M059J (cell line): ENCODE results near the gene SLC37A1. TPM values are rescaled to one million over a fixed set of nuclear protein-coding genes. Genes with fewer than 3 reads are reported as not detected.

Experiments
- DNase-seq: peaks from one replicate; pipeline ENCODE4 v3.0.0-alpha.2; 2012; ENCODE audit warnings: low read depth
- total RNA-seq: library from RNA; depleted of rRNA; stranded (reverse); fragments of >200 nt; shearing (Covaris generic); gene quantifications from 2 replicates; pipeline ENCODE4 v1.2.3, GENCODE V29; 2014

Gene SLC37A1
- total RNA-seq, 1 experiment from 2014 or later = 1.7 TPM

- DNase-seq = peak; percentile 7
Observed at GRCh38 chr21:42574234-42575027, 60.8 kb downstream of the SLC37A1 start.

DNA sequence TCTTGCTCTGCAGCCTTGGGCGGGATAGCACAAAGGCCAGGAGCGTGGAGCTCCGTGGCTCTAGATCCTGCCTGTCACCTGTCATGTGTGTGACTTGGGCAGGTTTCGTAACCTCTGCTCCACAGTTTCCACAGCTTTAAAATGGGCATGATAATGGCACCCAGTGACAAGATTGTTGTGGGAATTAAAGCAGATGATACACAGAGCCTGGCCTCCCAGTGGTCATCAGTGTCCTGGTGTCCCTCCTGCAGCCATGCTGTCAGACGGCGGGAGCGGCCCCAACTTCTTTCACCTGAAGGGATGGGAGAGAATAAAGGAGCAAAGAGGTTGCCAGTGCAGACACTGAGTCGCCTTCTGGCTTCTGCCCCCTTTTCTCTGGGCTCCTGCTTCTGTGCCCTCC, 61.5 kb downstream of the SLC37A1 start:
- DNase-seq = no peak

GRCh38 chr21:42576639-42577038, 63.0 kb downstream of the SLC37A1 start:
- no peak for DNase-seq

DNA sequence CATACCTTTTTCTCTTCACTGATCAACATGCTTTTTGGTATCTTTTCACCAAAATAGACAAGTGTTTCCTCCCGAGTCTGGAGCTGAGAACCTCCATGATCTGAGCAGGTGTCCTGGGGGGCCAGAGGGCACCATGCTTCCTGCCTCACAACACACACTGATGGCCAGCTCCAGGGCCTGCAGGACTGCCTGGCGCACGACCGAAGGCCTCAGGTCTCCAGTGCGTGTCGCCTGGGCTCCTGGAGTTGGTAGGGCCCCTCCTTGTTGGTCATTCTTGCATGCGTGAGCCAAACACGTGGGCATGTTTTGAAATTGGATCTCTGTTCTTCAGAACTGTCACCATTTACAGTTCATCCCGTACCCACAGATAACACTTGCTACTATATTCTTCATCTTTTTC, 64.4 kb downstream of the SLC37A1 start:
- DNase-seq = no peak

- no peak for DNase-seq
Observed at GRCh38 chr21:42578761-42579415, 65.2 kb downstream of the SLC37A1 start.

- DNase-seq = no peak
Observed at GRCh38 chr21:42579456-42580075, 65.9 kb downstream of the SLC37A1 start.

DNA sequence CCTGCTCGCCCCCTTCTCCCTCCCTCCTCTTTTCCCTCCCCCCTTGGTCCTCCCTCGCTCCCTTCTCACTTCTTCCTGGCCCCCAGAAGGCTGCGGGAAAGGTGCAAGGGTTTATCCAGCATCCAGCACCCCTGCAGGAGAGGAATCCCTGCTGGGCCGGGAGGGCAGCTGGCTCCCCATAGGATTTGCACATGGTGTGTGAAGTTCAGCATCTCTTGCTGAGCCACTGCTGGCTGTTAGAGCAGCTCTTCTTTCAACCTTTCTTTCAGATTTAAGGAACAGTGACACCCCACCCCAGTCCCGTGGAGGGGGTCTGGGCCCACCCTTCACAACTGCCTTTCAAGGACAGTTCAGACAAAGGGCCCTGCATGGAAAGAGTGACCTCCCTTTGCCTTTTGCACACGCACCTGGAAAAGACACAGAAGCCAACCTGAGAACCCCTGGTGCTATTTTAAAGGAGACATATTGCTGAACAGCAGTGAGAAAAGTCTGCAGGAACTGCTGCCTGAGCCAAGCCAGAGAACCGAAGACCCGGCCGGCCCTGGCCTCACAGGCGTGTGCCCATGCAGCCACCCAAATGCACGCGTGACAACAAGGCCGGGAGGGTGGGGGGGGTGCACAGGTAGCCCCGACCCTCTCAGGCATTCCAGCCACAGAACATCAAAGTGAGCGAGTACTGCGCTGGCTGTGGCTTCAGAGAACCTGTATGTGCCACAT, 66.6 kb downstream of the SLC37A1 start:
- no peak for DNase-seq

DNA sequence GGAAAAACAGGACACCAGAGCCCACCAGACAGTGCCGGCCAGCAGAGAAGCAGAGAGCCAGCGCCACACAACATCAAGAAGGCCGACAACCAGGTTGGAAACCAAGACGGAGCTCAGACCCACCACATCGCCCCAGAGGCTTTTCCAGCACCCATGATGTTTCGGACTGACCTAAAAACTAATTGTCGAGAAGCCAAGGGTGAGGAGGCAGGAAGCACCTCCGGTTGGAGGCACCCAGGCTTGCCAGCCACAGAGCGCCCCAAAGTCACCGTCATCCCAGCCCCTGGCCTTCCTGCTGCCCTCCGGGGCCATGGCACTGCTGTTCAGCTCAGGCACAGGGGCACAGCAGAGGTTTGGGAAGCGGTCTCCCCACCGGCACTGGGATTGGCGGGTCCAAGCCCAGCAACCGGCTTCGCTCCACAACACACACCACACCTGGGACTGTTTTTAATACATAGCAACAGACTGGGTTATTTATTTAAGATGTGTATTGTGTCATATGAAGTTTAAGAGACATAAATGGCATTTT, 67.2 kb downstream of the SLC37A1 start:
- DNase-seq = no peak

DNA sequence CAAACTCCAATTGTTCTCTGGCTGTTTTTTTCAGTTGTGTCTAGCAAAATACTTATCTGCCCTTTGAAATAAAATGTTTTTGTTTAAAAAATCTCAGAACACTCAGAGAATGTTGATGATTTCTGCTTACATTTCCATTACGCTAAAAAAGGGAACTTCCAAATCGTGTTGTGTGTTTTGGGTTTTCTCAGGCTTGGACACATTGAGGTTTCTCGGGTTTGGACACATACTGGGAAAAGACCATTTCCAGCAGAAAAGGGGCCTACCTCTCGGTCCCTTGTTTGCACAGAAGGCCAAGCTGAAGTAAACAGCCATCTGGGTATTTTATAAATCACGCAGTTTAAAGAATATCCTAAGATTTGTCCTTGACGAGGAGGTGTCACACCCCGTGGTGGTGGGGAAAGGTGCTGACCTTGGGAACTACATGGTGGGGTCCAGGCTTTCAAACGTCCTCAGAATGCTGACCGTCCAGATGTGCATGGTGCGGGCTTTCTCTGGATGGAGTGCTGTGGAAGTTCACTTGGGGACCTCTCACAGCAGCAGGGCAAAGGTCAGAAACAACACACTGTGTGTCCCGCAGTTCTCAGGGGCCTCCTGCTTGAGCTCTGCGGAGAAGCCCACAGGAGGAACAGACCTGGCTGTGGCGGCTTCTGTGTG, 67.8 kb downstream of the SLC37A1 start:
- DNase-seq = no peak

- no peak for DNase-seq
Observed at GRCh38 chr21:42581993-42582786, 68.5 kb downstream of the SLC37A1 start.

- no peak for DNase-seq
Observed at GRCh38 chr21:42582787-42583476, 69.3 kb downstream of the SLC37A1 start.

DNA sequence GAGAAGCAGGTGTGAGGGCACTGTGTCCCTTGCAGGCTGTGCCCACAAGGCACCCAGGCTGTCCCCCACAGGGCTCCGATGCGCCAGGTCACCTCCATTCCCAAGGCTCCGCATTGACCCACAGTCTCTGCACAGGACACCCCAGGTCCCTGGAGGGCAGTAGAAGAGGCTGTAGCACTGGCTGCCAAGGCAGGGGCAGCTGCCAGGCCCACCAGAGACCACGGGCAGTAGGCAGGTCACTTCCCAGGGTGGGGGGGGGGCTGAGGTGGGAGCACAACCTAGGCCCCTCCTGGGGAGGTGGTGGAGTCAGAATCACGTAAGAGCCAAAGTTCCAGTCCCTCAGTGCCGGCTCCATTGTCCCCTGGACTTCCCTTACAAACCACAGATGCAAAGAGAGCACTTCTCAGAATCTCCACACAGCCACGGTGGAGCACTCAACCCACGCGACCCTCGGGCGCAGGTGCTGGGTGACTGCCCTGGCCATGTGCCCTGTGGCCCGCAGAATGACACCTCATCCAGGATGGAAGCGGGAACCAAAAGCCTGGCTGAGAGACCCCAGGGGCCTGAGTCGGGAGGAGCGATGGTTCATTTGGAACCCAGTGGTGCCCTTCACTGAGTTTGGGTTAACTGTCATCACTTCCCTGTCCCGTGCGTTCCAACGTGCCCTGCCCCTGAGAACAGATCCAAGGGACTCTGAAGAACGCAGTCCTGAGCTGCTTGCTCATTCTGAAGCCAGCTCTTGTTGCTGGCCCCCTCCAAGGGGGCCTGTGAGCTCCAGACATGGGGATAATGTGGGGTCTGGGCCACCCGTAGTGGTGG, 70.0 kb downstream of the SLC37A1 start:
- no peak for DNase-seq

DNA sequence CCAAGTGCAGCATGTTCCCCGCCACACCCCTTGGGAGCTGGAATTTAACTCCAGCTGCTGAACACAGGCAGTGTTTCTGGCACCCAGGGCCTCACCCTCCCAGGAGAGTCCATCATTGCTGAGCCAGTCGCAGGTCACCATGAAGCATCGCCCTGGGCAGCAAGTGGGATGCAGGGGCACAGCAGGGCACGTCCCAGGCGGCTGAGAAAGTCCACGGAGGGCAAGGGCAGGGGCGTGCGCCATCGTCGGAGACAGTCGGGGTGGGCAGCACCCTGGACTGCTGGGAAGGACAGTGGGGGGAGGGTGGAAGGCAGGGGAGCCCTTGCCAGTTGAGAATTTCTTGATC, 70.6 kb downstream of the SLC37A1 start:
- no peak for DNase-seq

DNA sequence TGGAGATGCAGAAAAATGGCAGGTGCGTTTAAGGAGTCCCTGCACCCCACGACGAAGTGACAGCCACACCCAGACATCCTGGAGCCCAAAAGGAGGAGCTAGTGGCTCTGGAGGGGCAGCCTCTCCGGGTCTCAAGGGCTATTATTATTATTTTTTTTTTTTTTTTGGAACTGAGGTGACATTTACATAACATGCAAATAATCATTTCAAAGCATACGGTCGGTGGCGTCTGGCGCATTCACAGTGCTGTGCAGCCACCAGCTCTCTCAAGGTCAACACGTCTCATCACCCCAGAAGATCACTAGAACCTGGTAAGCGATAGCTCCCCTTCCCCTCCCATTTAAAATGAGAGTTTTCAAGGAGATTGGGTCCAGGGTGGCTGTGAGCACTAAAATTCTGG, 72.2 kb downstream of the SLC37A1 start:
- DNase-seq = no peak

GRCh38 chr21:42586406-42586805, 72.8 kb downstream of the SLC37A1 start:
- no peak for DNase-seq

DNA sequence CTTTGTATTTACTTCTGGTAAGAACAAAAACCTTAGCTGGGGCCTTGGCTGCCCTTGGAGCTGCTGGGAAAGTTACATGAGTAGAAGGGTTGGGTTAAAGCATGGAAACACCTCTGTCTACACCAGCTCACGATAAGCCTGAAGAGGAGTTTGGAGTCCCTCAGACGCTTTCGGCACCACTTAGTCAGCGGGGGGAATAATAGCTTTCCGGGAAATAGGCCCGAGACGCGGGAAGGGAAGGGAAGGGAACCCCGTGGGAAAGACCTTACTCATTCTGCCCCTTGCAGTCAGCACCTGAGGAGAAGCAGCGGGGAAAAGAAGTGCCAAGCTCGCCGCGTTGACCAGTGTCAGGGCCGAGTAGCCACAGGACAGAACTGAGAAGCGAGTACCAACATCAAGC, 73.4 kb downstream of the SLC37A1 start:
- no peak for DNase-seq

DNA sequence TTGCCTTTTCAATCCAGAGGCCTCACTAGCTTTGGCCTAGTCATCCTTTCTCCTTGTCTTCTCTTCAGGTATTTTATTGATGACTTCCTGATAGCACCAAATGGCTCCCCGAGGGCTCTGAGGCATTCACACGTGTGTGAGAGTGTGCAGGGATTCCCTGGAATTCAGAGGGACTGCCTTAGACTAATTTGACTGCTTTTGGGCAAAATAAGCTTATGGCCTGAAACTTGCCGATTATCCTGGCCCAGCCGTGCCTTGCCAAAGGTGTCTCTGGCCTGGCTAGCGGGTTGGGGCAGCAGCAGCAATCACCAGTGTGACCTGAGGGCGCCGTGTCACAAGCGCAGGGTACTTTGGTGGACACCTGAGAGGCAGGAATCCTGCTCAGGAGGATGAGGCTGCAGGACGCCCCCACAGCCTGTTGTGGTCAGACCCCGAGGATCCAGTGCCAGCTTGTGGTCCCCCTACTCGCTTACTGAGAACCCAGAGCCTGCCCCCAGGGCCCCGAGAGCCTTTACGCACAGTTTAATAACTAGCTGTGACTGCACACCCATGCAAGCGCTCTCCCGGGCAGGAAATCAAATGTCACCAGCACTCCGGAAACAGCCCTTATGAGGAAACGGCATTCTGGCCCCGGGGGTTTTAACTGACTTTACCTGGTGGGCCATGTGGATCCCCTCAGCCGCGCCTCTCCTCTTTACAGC, 76.9 kb downstream of the SLC37A1 start:
- DNase-seq = no peak

DNA sequence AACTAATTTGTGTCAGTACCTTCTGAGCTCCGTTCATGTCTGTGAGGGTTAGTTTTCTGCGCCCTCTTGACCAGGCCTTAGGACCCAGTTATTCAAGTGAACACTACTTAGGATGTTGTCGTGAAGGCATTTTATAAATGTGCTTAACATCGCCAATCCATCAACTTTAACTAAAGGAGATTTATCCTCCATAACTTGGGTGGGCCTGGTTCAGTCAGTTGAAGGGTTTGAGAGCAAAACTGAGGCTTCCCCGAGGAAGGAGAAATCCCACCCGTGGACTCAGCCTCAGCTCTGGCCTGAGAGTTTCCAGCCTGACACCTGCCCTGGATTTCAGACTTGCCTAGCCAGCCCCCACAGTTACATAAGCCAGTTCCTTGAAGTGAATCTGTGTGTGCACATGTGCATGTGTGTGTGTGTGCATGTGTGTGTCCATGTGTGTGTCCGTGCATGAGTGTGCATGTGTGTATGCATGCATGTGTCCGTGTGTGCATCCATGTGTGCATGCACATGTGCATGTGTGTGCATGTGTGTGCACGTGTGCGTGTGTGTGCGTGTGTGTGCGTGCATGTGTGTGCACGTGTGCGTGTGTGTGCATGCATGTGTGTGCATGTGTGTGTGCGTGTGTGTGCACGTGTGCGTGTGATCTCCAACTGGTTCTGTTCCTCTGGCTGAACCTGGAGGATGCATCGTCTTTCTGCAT, 77.7 kb downstream of the SLC37A1 start:
- DNase-seq = no peak
